GM12878 (cell line): ENCODE results near the gene MYBPHL. TPM values are rescaled to one million over a fixed set of nuclear protein-coding genes. Genes with fewer than 3 reads are reported as not detected.

ENCODE experiments used
- EZH2 ChIP-seq: IDR thresholded peaks from 2 replicates; pipeline ENCODE4 v1.6.1; 2012; ENCODE audit warnings: low read depth, mild to moderate bottlenecking, control low read depth, inconsistent platforms, low read length, borderline replicate concordance; ENCODE audit not compliant: control insufficient read depth
- IKZF1 ChIP-seq: fragments of 450-650 bp; conservative IDR thresholded peaks from 2 replicates; pipeline ENCODE4 v1.6.1; 2017; ENCODE audit warnings: antibody characterized with exemption, mild to moderate bottlenecking
- JUND ChIP-seq: IDR thresholded peaks from 2 replicates; pipeline ENCODE4 v1.6.1; 2012; ENCODE audit warnings: low read depth, mild to moderate bottlenecking, low read length, improper control_type of control experiment, moderate library complexity
- NRF1 ChIP-seq: conservative IDR thresholded peaks from 2 replicates; pipeline ENCODE4 v1.6.1; 2011; ENCODE audit warnings: mild to moderate bottlenecking, low read depth, low read length, improper control_type of control experiment
- RAD51 ChIP-seq: fragments of 450-650 bp; IDR thresholded peaks from 2 replicates; pipeline ENCODE4 v1.6.1; 2016; ENCODE audit warnings: moderate library complexity, mild to moderate bottlenecking, inconsistent platforms
- RELB ChIP-seq: fragments of 450-650 bp; IDR thresholded peaks from 2 replicates; pipeline ENCODE4 v1.6.1; 2017; ENCODE audit warnings: low read depth, mild to moderate bottlenecking, moderate library complexity
- SUPT20H ChIP-seq: IDR thresholded peaks from 2 replicates; pipeline ENCODE4 v1.6.1; 2011; ENCODE audit warnings: low read depth, mild to moderate bottlenecking, low read length, moderate library complexity, borderline replicate concordance; ENCODE audit not compliant: control insufficient read depth
- ZBTB4 ChIP-seq: fragments of 450-650 bp; formaldehyde crosslinking; IDR thresholded peaks from 2 replicates; pipeline ENCODE4 v1.4.0; 2022; ENCODE audit warnings: mild to moderate bottlenecking, moderate library complexity
- ZZZ3 ChIP-seq: IDR thresholded peaks from 2 replicates; pipeline ENCODE4 v1.6.1; 2011; ENCODE audit warnings: low read depth; ENCODE audit not compliant: control insufficient read depth, insufficient read length
- polyA plus RNA-seq, 11 experiments: library from polyadenylated mRNA; depleted of rRNA in 4 of 11; unstranded in 6 of 11; stranded (reverse) in 5 of 11; fragments of >200 nt; fragmentation: Nextera tagmentation in 4 of 11; fragmentation: Illumina TruSeq in 1 of 11; extraction: Ambion mirVana in 4 of 11; extraction: Trizol in 1 of 11; gene quantifications; 1 replicate in 1 of 11; 2 replicates in 10 of 11; pipeline versions ENCODE4 v1.2.1 to v1.2.3, GENCODE V29; 2011 to 2016; ENCODE audit warnings: inconsistent platforms in 2 of 11, missing spikeins in 2 of 11, low read depth in 1 of 11
- total RNA-seq, 4 experiments: library from RNA; depleted of rRNA in 3 of 4; stranded (reverse); fragments of >200 nt in 3 of 4; fragmentation: Illumina TruSeq in 1 of 4; extraction: Trizol in 1 of 4; gene quantifications; 2 replicates each; pipeline versions ENCODE4 v1.2.1 to v1.2.3, GENCODE V29; 2013 to 2021
- TF ChIP-seq, protein P1 (sequence below): fragments of 450-650 bp; IDR thresholded peaks from 2 replicates; pipeline ENCODE4 v1.6.1; 2017; ENCODE audit warnings: mild to moderate bottlenecking, low read depth, inconsistent platforms; ENCODE audit not compliant: poor library complexity, severe bottlenecking

MYBPHL gene
- total and polyA plus RNA-seq, 10 of the 15 experiments (the other 5 are each of a cell fraction or from before 2014, with no cell fraction given): 0.16 to 0.75 (median 0.54) TPM; not detected in 7

DNA sequence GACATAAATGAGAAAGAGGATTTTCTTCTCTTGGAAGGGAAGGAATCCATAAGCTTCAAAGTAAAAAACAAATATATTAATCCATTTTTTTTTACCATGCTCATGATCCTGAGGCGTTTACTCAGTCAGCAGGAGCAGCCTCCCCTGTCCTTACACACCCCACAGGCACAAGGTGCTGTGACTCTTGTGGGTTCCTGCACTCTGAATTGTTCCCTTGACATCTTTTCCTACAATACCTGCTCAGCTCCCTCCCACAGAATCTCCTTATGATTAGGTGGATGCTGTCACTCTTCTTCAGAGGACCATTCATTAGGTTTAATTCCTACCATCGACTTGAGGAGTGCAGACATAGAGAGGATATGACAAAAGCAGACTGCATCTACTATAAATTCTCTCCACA is 13.8 kb downstream of the MYBPHL start (continued):
- TF ChIP-seq ZBTB4 (no peak), NRF1 (no peak), EZH2 (no peak), ZZZ3 (no peak), JUND (no peak), RAD51 (no peak), RELB (no peak), SUPT20H (no peak), IKZF1 (no peak)
- TF ChIP-seq, protein P1, sequence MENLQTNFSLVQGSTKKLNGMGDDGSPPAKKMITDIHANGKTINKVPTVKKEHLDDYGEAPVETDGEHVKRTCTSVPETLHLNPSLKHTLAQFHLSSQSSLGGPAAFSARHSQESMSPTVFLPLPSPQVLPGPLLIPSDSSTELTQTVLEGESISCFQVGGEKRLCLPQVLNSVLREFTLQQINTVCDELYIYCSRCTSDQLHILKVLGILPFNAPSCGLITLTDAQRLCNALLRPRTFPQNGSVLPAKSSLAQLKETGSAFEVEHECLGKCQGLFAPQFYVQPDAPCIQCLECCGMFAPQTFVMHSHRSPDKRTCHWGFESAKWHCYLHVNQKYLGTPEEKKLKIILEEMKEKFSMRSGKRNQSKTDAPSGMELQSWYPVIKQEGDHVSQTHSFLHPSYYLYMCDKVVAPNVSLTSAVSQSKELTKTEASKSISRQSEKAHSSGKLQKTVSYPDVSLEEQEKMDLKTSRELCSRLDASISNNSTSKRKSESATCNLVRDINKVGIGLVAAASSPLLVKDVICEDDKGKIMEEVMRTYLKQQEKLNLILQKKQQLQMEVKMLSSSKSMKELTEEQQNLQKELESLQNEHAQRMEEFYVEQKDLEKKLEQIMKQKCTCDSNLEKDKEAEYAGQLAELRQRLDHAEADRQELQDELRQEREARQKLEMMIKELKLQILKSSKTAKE: no peak
